ENCODE results near the gene RPS26. TPM values are rescaled to one million over a fixed set of nuclear protein-coding genes. Genes with fewer than 3 reads are reported as not detected.

RPS26 gene
- total RNA-seq, 1 experiment from 2014 or later: 70.2 TPM

DNA sequence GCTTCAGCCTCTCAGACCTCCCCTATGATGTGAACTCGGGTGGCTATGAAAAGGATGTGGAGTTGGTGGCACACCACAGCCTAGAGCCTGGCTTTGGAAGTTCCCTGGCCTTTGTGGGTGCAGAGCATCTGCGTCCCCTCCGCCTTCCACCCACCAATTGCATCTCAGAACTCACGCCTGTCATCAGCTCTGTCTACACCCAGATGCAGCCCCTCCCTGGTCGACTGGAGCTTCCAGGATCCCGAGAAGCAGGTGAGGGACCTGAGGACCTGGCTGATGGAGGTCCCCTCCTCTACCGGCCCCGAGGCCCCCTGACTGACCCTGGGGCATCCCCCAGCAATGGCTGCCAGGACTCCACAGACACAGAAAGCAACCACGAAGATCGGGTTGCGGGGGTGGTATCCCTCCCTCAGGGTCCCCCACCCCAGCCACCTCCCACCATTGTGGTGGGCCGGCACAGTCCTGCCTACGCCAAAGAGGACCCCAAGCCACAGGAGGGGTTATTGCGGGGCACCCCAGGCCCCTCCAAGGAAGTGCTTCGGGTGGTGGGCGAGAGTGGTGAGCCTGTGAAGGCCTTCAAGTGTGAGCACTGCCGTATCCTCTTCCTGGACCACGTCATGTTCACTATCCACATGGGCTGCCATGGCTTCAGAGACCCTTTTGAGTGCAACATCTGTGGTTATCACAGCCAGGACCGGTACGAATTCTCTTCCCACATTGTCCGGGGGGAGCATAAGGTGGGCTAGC, 7.0 kb upstream of the RPS26 start:
- Histone ChIP-seq H3K36me3 (ENCODE audit: control insufficient read depth in 1 of 2, insufficient read depth in 2 of 2, low read length in 2 of 2) (no peaks in the 10 kb centered on the region), H3K9me2 (ENCODE audit: insufficient read depth) (no peaks in the 10 kb centered on the region), H3K4me2 (ENCODE audit: low read length) (no peak overlapping the region), H3K27ac (ENCODE audit: low read depth, low read length) (no peak overlapping the region), H3K4me3 (replicated peaks in 1 of 2; ENCODE audit: low read depth in 1 of 2, low read length in 2 of 2) (no peak overlapping the region), H3K9me3 (ENCODE audit: control insufficient read depth in 1 of 2, insufficient read depth in 1 of 2, low read depth in 1 of 2, low read length in 2 of 2) (no peaks in the 10 kb centered on the region), H3K79me2 (ENCODE audit: insufficient read depth, low read length) (no peaks in the 10 kb centered on the region), H3K4me1 (ENCODE audit: control insufficient read depth in 1 of 2, insufficient read depth in 2 of 2, low read length in 2 of 2) (no peaks in the 10 kb centered on the region), H2AFZ (ENCODE audit: low read depth, low read length, poor library complexity, severe bottlenecking) (no peak overlapping the region), H3K27me3 (ENCODE audit: insufficient read depth, low read length) (no peaks in the 10 kb centered on the region), H3K9ac (ENCODE audit: low read length) (no peak overlapping the region), H4K20me1 (ENCODE audit: insufficient read depth) (no peaks in the 10 kb centered on the region)
- no peak for DNase-seq (ENCODE audit: low read depth, low spot score)
- no peak for TF ChIP-seq YY1 (IDR thresholded peaks at IDR 0.05; ENCODE audit: extremely low read depth, insufficient replicate concordance, low read depth, low read length)
- no peak for TF ChIP-seq TCF7L2 (IDR thresholded peaks at IDR 0.05; ENCODE audit: borderline replicate concordance, extremely low read depth, insufficient read depth, insufficient read length)
- intact Hi-C loops (cut with micrococcal nuclease): no loop called here
- no TSS peak for BruUV-seq (replicated peaks)
- ATAC-seq: no peak
- ChIA-PET POLR2A (no interaction called here), CTCF (no interaction called here), RAD21 (ENCODE audit: low non-redundant PET in 1 of 2, low total read pairs in 2 of 2, uncharacterized antibody in 2 of 2, unreplicated experiment in 2 of 2) (no interaction called here)

DNA sequence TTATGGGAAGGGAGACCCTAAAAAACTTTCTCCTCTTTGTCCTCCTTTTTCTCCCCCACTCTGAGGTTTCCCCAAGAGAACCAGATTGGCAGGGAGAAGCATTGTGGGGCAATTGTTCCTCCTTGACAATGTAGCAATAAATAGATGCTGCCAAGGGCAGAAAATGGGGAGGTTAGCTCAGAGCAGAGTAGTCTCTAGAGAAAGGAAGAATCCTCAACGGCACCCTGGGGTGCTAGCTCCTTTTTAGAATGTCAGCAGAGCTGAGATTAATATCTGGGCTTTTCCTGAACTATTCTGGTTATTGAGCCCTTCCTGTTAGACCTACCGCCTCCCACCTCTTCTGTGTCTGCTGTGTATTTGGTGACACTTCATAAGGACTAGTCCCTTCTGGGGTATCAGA, 4.6 kb upstream of the RPS26 start:
- ChIA-PET POLR2A (no interaction called here), RAD21 (ENCODE audit: low non-redundant PET in 1 of 2, low total read pairs in 2 of 2, uncharacterized antibody in 2 of 2, unreplicated experiment in 2 of 2) (no interaction called here), CTCF (interaction anchor here (0.9 to 2.2 kb wide), 2 partner anchors 8 to 298 kb away, joined by 3 to 7 read pairs; no protein-coding TSS in a partner anchor)
- no peak for ATAC-seq
- no TSS peak for BruUV-seq (replicated peaks)
- H3K36me3 ChIP-seq (ENCODE audit: control insufficient read depth in 1 of 2, insufficient read depth in 2 of 2, low read length in 2 of 2): no peaks in the 10 kb centered on the region; a peak in 1 of 4 replicates
- H3K4me2 ChIP-seq (ENCODE audit: low read length): no peak overlapping the region
- no peak for DNase-seq (ENCODE audit: low read depth, low spot score)
- no peaks in the 10 kb centered on the region for H3K27me3 ChIP-seq (ENCODE audit: insufficient read depth, low read length)
- intact Hi-C loops (cut with micrococcal nuclease): no loop called here
- H3K9me2 ChIP-seq (ENCODE audit: insufficient read depth): no peaks in the 10 kb centered on the region
- no peak overlapping the region for H3K27ac ChIP-seq (ENCODE audit: low read depth, low read length)
- H3K4me1 ChIP-seq (ENCODE audit: control insufficient read depth in 1 of 2, insufficient read depth in 2 of 2, low read length in 2 of 2): peaks cover 9 to 14% of the 10 kb centered on the region in 2 experiments
- no peak for TF ChIP-seq SP1 (IDR thresholded peaks at IDR 0.05; ENCODE audit: low read depth)
- TF ChIP-seq CBX3 (IDR thresholded peaks at IDR 0.05; ENCODE audit: low read depth): no peak
- TF ChIP-seq RAD21 (IDR thresholded peaks at IDR 0.05; ENCODE audit: low read depth): no peak
- TF ChIP-seq YY1 (IDR thresholded peaks at IDR 0.05; ENCODE audit: extremely low read depth, insufficient replicate concordance, low read depth, low read length): no peak
- no peak for TF ChIP-seq EZH2phosphoT487 (IDR thresholded peaks at IDR 0.05; ENCODE audit: borderline replicate concordance)
- no peak for TF ChIP-seq ELF1 (IDR thresholded peaks at IDR 0.05; ENCODE audit: borderline replicate concordance, low read depth)
- no peak for TF ChIP-seq SIN3A (IDR thresholded peaks at IDR 0.05; ENCODE audit: low read depth)
- TF ChIP-seq, protein P1, sequence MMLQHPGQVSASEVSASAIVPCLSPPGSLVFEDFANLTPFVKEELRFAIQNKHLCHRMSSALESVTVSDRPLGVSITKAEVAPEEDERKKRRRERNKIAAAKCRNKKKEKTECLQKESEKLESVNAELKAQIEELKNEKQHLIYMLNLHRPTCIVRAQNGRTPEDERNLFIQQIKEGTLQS (IDR thresholded peaks at IDR 0.05): no peak
- no peak for TF ChIP-seq POLR2AphosphoS5 (IDR thresholded peaks at IDR 0.05; ENCODE audit: low read depth, low read length)
- TF ChIP-seq ZNF274 (IDR thresholded peaks at IDR 0.05; ENCODE audit: low read depth, low read length): no peak
- no peak for TF ChIP-seq JUND (IDR thresholded peaks at IDR 0.05)
- no peak for TF ChIP-seq FOSL1 (IDR thresholded peaks at IDR 0.05; ENCODE audit: low read depth)
- TF ChIP-seq CEBPB (IDR thresholded peaks at IDR 0.05; ENCODE audit: low read depth): no peak
- no peak for TF ChIP-seq EGR1 (IDR thresholded peaks at IDR 0.05; ENCODE audit: low read depth)
- peaks cover 4% of the 10 kb centered on the region for H3K79me2 ChIP-seq (ENCODE audit: insufficient read depth, low read length)
- no peak overlapping the region for H3K9ac ChIP-seq (ENCODE audit: low read length)
- H3K9me3 ChIP-seq (ENCODE audit: control insufficient read depth in 1 of 2, insufficient read depth in 1 of 2, low read depth in 1 of 2, low read length in 2 of 2): no peaks in the 10 kb centered on the region
- no peak overlapping the region for H3K4me3 ChIP-seq (replicated peaks in 1 of 2; ENCODE audit: low read depth in 1 of 2, low read length in 2 of 2)
- no peaks in the 10 kb centered on the region for H4K20me1 ChIP-seq (ENCODE audit: insufficient read depth)
- H2AFZ ChIP-seq (ENCODE audit: low read depth, low read length, poor library complexity, severe bottlenecking): no peak overlapping the region

All from HCT116 (cell line).